BJ (cell line): ENCODE measurements around the gene AK4. TPM values are rescaled to one million over a fixed set of nuclear protein-coding genes. Genes with fewer than 3 reads are reported as not detected.

Source experiments
- CTCF ChIA-PET: fragments of 350-600 bp; formaldehyde crosslinking; extraction: SDS; loops from one replicate; lab custom pipeline; 2021; ENCODE audit warnings: antibody characterized with exemption, inconsistent platforms; lab: Yijun Ruan, JAX
- POLR2A ChIA-PET: fragments of 300-600 bp; sonication (Branson Sonifier 250); formaldehyde crosslinking; extraction: SDS; loops from one replicate; lab custom pipeline; 2021; ENCODE audit warnings: antibody characterized with exemption; lab: Charles Lee
- DNase-seq: peaks from one replicate; pipeline ENCODE4 v3.0.0-alpha.2; 2011; ENCODE audit warnings: low read depth
- H3K27me3 ChIP-seq: 2 replicates; pipeline ENCODE4 v1.6.0; 2011; ENCODE audit warnings: low read length; ENCODE audit not compliant: control insufficient read depth, insufficient read depth
- H3K36me3 ChIP-seq: 2 replicates; pipeline ENCODE4 v1.5.1; 2011; ENCODE audit warnings: low read length; ENCODE audit not compliant: control insufficient read depth, insufficient read depth
- H3K4me3 ChIP-seq: 2 replicates; pipeline ENCODE4 v1.5.1; 2011; ENCODE audit warnings: low read depth, mild to moderate bottlenecking, control low read depth, low read length
- CTCF ChIP-seq: IDR thresholded peaks from 2 replicates; pipeline ENCODE4 v1.5.1; 2011; ENCODE audit warnings: low read depth, mild to moderate bottlenecking, control low read depth, inconsistent platforms, low read length, moderate library complexity; ENCODE audit not compliant: insufficient read depth
- polyA plus RNA-seq: library from polyadenylated mRNA; depleted of rRNA; stranded (reverse); fragments of >200 nt; gene quantifications from 2 replicates; pipeline ENCODE4 v1.2.3, GENCODE V29; 2011

Gene AK4
- polyA plus RNA-seq, 1 experiment = 11.9 TPM

- no peak for DNase-seq
- POLR2A ChIA-PET = no interaction called here
- Histone ChIP-seq H3K27me3 (no peaks in the 10 kb centered on the region), H3K36me3 (no peaks in the 10 kb centered on the region), H3K4me3 (no peak overlapping the region)
- CTCF ChIA-PET = interaction anchor here (1.1 kb wide), 1 partner anchor 10 kb away, joined by 4 read pairs; no protein-coding TSS in a partner anchor
- no peak for TF ChIP-seq CTCF
These were observed 77.2 kb downstream of the AK4 start for GRCh38 chr1:65225179-65225578.

- no peaks in the 10 kb centered on the region for H3K27me3 ChIP-seq
- ChIA-PET POLR2A (interaction anchor here (0.6 kb wide), 1 partner anchor 19 kb away, joined by 7 read pairs; no protein-coding TSS in a partner anchor), CTCF (interaction anchor here (0.8 to 1.7 kb wide), 3 partner anchors 20 to 459 kb away, joined by 3 to 6 read pairs (median 5); no protein-coding TSS in a partner anchor)
- no peak for DNase-seq
- no peak for TF ChIP-seq CTCF
- no peaks in the 10 kb centered on the region for H3K36me3 ChIP-seq
- no peak overlapping the region for H3K4me3 ChIP-seq
These were observed 81.2 kb downstream of the AK4 start for GRCh38 chr1:65229201-65229600.

- Histone ChIP-seq H3K27me3 (no peaks in the 10 kb centered on the region), H3K4me3 (no peak overlapping the region), H3K36me3 (no peaks in the 10 kb centered on the region)
- ChIA-PET POLR2A (interaction anchor here (0.6 kb wide), 1 partner anchor 19 kb away, joined by 7 read pairs; no protein-coding TSS in a partner anchor), CTCF (interaction anchor here (0.8 to 1.7 kb wide), 4 partner anchors 21 to 458 kb away, joined by 3 to 6 read pairs (median 4); no protein-coding TSS in a partner anchor)
- DNase-seq = no peak
- TF ChIP-seq CTCF = no peak
These were observed 81.8 kb downstream of the AK4 start for GRCh38 chr1:65229754-65230339.

- no peak for TF ChIP-seq CTCF
- POLR2A ChIA-PET = no interaction called here
- no peaks in the 10 kb centered on the region for H3K27me3 ChIP-seq
- CTCF ChIA-PET = interaction anchor here (0.6 to 3.4 kb wide), 3 partner anchors 15 to 462 kb away, joined by 3 to 15 read pairs (median 3); no protein-coding TSS in a partner anchor
- DNase-seq = no peak
- no peaks in the 10 kb centered on the region for H3K36me3 ChIP-seq
- H3K4me3 ChIP-seq = no peak overlapping the region
These were observed 82.9 kb downstream of the AK4 start for GRCh38 chr1:65230731-65231481.

GRCh38 chr1:65231718-65232330 lies 83.8 kb downstream of the AK4 start:
- POLR2A ChIA-PET = no interaction called here
- TF ChIP-seq CTCF = no peak
- no peak overlapping the region for H3K4me3 ChIP-seq
- DNase-seq = no peak
- CTCF ChIA-PET = interaction anchor here (0.6 to 3.4 kb wide), 7 partner anchors 13 to 461 kb away, joined by 3 to 15 read pairs (median 3); no protein-coding TSS in a partner anchor
- no peaks in the 10 kb centered on the region for H3K27me3 ChIP-seq
- H3K36me3 ChIP-seq = no peaks in the 10 kb centered on the region
